Vagina (tissue), 2 donors: ENCODE data around the gene TNS1. TPM values are rescaled to one million over a fixed set of nuclear protein-coding genes. Genes with fewer than 3 reads are reported as not detected.

Source experiments
- DNase-seq, 2 donors: peaks; one replicate each; pipeline ENCODE4 v3.0.0-alpha.2; 2017; ENCODE audit errors: extremely low spot score in 2 of 2
- H3K27ac ChIP-seq: fragments of 200-600 bp; sonication (generic); one replicate; pipeline ENCODE4 v1.5.1; 2019
- H3K27me3 ChIP-seq: fragments of 200-600 bp; sonication (generic); one replicate; pipeline ENCODE4 v1.5.1; 2019
- H3K36me3 ChIP-seq, 2 donors: fragments of 200-600 bp; sonication (generic); one replicate each; pipeline ENCODE4 v1.5.1; 2017 to 2019
- H3K4me1 ChIP-seq: fragments of 200-600 bp; sonication (generic); one replicate; pipeline ENCODE4 v1.5.1; 2019
- H3K4me3 ChIP-seq, 2 donors: fragments of 200-600 bp; sonication (generic); 1 replicate in 1 of 2; 2 replicates in 1 of 2; pipeline ENCODE4 v1.5.1; 2016 to 2019
- H3K9me3 ChIP-seq: fragments of 200-600 bp; sonication (generic); one replicate; pipeline ENCODE4 v1.5.1; 2019
- POLR2A ChIP-seq, 2 donors: fragments of 450-650 bp; IDR thresholded peaks; one replicate each; pipeline ENCODE4 v1.6.1; 2017; ENCODE audit warnings: antibody characterized with exemption in 2 of 2, mild to moderate bottlenecking in 2 of 2, moderate library complexity in 2 of 2
- POLR2AphosphoS5 ChIP-seq, 2 donors: sonication (generic); formaldehyde crosslinking; IDR thresholded peaks; one replicate each; pipeline ENCODE4 v1.9.0; 2017; ENCODE audit warnings: antibody characterized with exemption in 2 of 2, mild to moderate bottlenecking in 2 of 2, low read depth in 1 of 2; ENCODE audit not compliant: insufficient read depth in 1 of 2
- intact Hi-C: fragments of 100-400 bp; cut with DNase I; formaldehyde crosslinking; loops from one replicate; pipeline ENCODE4 v1.15.1; 2023
- total RNA-seq: library from RNA; depleted of rRNA; stranded (reverse); fragments of >200 nt; gene quantifications from one replicate; pipeline ENCODE4 v1.2.3, GENCODE V29; 2016
- TF ChIP-seq, protein P1 (sequence below), 3 experiments: fragments of 450-650 bp in 2 of 3; fragments of 200-600 bp in 1 of 3; sonication (generic) in 1 of 3; IDR thresholded peaks; one replicate each; pipeline ENCODE4 v1.5.1; 2017 to 2019; ENCODE audit warnings: antibody characterized with exemption in 3 of 3, mild to moderate bottlenecking in 2 of 3, moderate library complexity in 2 of 3

TNS1 gene
- total RNA-seq, 1 donor from 2014 or later, result 216 TPM

DNA sequence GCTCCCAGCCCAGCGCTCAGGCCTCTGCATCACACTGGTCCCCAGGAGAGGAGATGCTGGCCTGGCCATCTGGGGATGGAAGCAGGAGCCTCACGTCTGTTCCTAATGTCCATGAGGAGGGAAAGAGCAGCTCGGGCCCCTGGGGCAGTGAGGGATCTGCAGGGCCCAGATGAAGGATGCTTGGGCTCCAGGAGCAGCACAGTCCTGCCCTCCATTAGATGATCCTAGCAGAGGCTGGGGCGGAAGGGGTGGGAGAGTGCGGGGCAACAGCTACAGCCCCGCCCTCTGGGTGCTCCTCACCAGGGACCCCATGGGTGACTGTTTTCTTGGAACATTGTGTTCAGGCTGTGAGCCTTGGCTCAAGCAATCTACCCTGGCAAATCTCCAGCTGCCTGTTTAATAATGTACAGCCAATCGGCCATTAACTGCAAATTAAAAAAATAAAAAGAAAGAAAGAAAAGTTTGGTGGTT is 49.7 kb downstream of the TNS1 start:
- no peak for TF ChIP-seq POLR2A (IDR thresholded peaks at IDR 0.05)
- peak; percentile 24 to 26 for TF ChIP-seq POLR2AphosphoS5 (IDR thresholded peaks at IDR 0.05; ENCODE audit: insufficient read depth in 1 of 2, low read depth in 1 of 2)
- intact Hi-C loops, result no loop called here
- DNase-seq, result no peak
- Histone ChIP-seq H3K9me3 (no peaks in the 10 kb centered on the region), H3K27me3 (no peaks in the 10 kb centered on the region), H3K4me3 (no peak overlapping the region), H3K27ac (peak overlapping the region; percentile 73), H3K4me1 (peaks cover 94% of the 10 kb centered on the region), H3K36me3 (no peaks in the 10 kb centered on the region)

DNA sequence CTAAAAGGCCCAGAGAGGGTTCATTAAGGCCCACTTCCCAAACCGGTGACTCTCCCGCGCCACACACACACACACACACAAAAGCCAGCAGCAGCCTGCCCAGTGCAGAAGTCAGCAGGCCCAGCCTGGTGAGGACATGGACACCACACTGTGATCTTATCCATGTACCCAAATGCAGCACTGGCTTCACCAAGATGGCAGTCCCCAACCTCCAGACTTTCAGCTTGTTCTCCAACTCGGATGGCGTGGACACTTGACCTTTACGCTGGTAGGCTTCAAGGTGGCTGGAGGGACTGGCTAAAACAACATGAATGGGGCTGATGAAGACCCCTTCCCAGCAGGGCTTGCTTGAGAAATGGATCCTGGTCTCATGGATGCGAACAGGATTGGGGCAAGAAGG is 50.4 kb downstream of the TNS1 start:
- Histone ChIP-seq H3K9me3 (no peaks in the 10 kb centered on the region), H3K27me3 (no peaks in the 10 kb centered on the region), H3K4me3 (no peak overlapping the region), H3K4me1 (peaks cover 99% of the 10 kb centered on the region), H3K27ac (peak overlapping the region; percentile 73), H3K36me3 (no peaks in the 10 kb centered on the region)
- intact Hi-C loops, result no loop called here
- no peak for TF ChIP-seq POLR2A (IDR thresholded peaks at IDR 0.05)
- TF ChIP-seq, protein P1, sequence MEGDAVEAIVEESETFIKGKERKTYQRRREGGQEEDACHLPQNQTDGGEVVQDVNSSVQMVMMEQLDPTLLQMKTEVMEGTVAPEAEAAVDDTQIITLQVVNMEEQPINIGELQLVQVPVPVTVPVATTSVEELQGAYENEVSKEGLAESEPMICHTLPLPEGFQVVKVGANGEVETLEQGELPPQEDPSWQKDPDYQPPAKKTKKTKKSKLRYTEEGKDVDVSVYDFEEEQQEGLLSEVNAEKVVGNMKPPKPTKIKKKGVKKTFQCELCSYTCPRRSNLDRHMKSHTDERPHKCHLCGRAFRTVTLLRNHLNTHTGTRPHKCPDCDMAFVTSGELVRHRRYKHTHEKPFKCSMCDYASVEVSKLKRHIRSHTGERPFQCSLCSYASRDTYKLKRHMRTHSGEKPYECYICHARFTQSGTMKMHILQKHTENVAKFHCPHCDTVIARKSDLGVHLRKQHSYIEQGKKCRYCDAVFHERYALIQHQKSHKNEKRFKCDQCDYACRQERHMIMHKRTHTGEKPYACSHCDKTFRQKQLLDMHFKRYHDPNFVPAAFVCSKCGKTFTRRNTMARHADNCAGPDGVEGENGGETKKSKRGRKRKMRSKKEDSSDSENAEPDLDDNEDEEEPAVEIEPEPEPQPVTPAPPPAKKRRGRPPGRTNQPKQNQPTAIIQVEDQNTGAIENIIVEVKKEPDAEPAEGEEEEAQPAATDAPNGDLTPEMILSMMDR (IDR thresholded peaks at IDR 0.05), result no peak
- TF ChIP-seq POLR2AphosphoS5 (IDR thresholded peaks at IDR 0.05; ENCODE audit: insufficient read depth in 1 of 2, low read depth in 1 of 2), result no peak
- DNase-seq, result no peak

DNA sequence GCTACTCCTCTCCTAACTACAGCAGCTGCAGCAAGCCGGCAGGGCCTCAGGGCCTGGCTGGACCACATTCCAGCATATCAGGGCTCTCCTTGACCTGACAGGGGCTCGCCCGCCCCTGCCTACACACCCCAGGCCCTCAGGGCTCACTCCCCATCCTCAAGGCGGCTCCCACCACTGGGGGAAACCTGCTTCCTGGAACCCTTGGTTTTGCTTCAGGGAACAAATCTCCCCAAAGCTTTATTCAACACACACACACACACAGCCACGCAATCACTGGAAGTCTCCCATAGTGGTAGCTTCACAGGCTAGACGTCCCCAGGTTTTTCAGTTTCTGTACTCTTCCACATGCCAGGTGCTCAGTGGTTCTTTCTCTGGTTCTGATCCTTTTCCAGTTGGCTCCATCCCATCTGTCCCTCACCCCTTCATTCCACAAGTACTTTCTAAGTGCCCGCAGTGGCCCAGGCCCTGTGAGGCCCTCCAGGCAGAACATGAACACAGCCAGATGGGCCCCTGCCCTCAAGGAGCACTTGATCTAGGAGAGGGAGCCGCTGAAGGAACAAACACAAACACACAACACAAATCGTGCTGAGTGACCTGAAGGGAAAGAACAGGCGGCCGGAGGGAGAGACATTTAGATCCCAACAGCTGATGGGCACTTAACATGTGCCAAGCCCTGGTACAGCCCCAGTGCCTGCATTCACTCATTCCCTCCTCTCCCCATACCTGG is 51.1 kb downstream of the TNS1 start:
- Histone ChIP-seq H3K27me3 (no peaks in the 10 kb centered on the region), H3K27ac (peak overlapping the region; percentile 73), H3K36me3 (no peaks in the 10 kb centered on the region), H3K9me3 (no peaks in the 10 kb centered on the region), H3K4me1 (peaks cover 98% of the 10 kb centered on the region), H3K4me3 (no peak overlapping the region)
- intact Hi-C loops, result no loop called here
- peak in 1 of 2 donors; percentile 19 for TF ChIP-seq POLR2AphosphoS5 (IDR thresholded peaks at IDR 0.05; ENCODE audit: insufficient read depth in 1 of 2, low read depth in 1 of 2)
- TF ChIP-seq POLR2A (IDR thresholded peaks at IDR 0.05), result no peak
- DNase-seq, result no peak

DNA sequence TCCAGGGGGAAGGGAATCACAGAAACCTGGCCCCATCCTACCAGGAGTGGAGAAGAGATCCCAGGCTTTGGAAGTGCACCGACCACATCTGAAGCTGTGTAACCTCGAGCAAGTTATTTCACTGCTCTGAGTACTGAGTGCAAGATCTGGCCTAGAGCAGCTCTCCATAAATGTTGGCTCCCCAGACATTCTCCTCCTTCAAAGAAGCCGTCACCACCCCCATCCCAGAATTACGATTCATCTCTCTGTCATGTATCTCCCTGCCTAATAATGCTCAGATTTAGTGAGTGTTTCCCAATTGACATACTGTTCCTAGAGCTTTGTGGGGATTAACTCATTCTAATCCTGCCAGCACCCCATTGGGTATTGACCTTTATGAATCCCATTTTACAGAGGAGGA is 51.7 kb downstream of the TNS1 start:
- H3K27ac ChIP-seq, result peak overlapping the region; percentile 73
- H3K9me3 ChIP-seq, result no peaks in the 10 kb centered on the region
- H3K36me3 ChIP-seq, result no peaks in the 10 kb centered on the region
- intact Hi-C loops, result no loop called here
- no peak overlapping the region for H3K4me3 ChIP-seq
- H3K27me3 ChIP-seq, result no peaks in the 10 kb centered on the region
- TF ChIP-seq POLR2A (IDR thresholded peaks at IDR 0.05) (no peak), POLR2AphosphoS5 (IDR thresholded peaks at IDR 0.05; ENCODE audit: insufficient read depth in 1 of 2, low read depth in 1 of 2) (no peak)
- TF ChIP-seq, protein P1 (IDR thresholded peaks at IDR 0.05), result no peak
- no peak for DNase-seq
- peaks cover 95% of the 10 kb centered on the region for H3K4me1 ChIP-seq

DNA sequence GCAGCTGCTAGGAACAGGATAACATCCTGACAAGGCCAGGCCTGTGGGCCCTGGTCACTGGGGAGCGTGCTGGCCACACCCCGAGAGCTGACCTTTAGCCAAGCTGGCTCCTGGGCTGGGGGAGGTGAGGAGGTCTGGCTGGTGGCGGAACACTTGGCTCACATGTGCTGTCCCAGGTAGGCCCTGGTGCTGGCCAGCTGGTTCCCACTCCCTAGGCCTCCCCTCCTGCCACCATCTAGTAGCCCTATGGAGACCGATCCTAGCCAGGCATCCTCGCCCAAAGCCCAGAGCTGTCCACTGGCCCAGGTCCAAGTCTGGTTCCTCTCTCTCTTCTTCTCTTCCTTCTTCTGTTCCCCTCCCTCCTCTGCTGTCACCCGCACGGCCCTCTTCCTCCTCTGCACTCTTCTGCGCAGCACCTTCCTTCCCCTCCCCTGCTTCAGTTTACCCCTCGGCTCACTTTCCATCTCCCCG is 52.4 kb downstream of the TNS1 start:
- no peaks in the 10 kb centered on the region for H3K27me3 ChIP-seq
- H3K4me1 ChIP-seq, result peaks cover 95% of the 10 kb centered on the region
- H3K36me3 ChIP-seq, result no peaks in the 10 kb centered on the region
- peak in 1 of 2 donors; percentile 9 for TF ChIP-seq POLR2AphosphoS5 (IDR thresholded peaks at IDR 0.05; ENCODE audit: insufficient read depth in 1 of 2, low read depth in 1 of 2)
- TF ChIP-seq, protein P1 (IDR thresholded peaks at IDR 0.05), result no peak
- peak overlapping the region; percentile 73 for H3K27ac ChIP-seq
- H3K4me3 ChIP-seq, result no peak overlapping the region
- no peak for DNase-seq
- intact Hi-C loops, result no loop called here
- no peaks in the 10 kb centered on the region for H3K9me3 ChIP-seq

DNA sequence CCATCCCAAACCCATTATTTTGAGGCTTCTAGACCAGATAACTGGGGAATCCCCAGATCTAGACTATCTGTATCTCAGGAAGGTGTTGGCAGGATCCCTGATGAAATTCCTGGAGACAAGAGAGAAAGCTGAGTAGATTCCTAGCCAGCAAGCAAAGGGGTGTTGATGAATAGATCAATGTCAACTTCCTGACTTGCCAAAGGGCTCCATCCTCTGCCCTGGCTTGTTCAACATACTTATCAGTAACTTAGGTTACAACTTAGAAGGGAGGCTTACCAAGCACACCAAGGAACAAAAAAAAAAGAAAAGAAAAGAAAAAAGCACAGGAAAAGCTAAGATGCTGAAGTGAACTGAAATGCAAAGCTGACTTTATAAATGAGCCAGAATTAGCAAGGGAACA is 53.3 kb downstream of the TNS1 start:
- DNase-seq, result no peak
- H3K4me3 ChIP-seq, result no peak overlapping the region
- peaks cover 95% of the 10 kb centered on the region for H3K4me1 ChIP-seq
- peak overlapping the region; percentile 28 for H3K27ac ChIP-seq
- intact Hi-C loops, result no loop called here
- no peaks in the 10 kb centered on the region for H3K36me3 ChIP-seq
- TF ChIP-seq, protein P1 (IDR thresholded peaks at IDR 0.05), result no peak
- TF ChIP-seq POLR2A (IDR thresholded peaks at IDR 0.05), result no peak
- no peak for TF ChIP-seq POLR2AphosphoS5 (IDR thresholded peaks at IDR 0.05; ENCODE audit: insufficient read depth in 1 of 2, low read depth in 1 of 2)
- no peaks in the 10 kb centered on the region for H3K9me3 ChIP-seq
- no peaks in the 10 kb centered on the region for H3K27me3 ChIP-seq
